CD4-positive, alpha-beta T cell (primary cell): ENCODE results near the gene SLC44A5. TPM values are rescaled to one million over a fixed set of nuclear protein-coding genes. Genes with fewer than 3 reads are reported as not detected.

Experiments
- ATAC-seq: fragments of 200-7000 bp; cut with Tn5 transposase; one replicate; pipeline ENCODE4 v1.10.0; 2022; ENCODE audit warnings: mild to moderate bottlenecking; ENCODE audit not compliant: poor library complexity
- CTCF ChIA-PET: fragments of 350-600 bp; sonication (Branson Sonifier 250); formaldehyde crosslinking; loops from one replicate; lab custom pipeline; 2021; ENCODE audit warnings: antibody characterized with exemption, inconsistent platforms; lab: Charles Lee
- POLR2A ChIA-PET: fragments of 350-600 bp; sonication (Branson Sonifier 250); formaldehyde crosslinking; loops from one replicate; lab custom pipeline; 2021; ENCODE audit warnings: antibody characterized with exemption, inconsistent platforms; lab: Charles Lee
- DNase-seq, 14 experiments: peaks; one replicate each; pipeline ENCODE4 v3.0.0-alpha.2; 2013 to 2020; ENCODE audit warnings: mixed read lengths in 2 of 14
- H3K27ac ChIP-seq, 2 donors: one replicate each; pipeline versions ENCODE4 v1.5.1 to v1.7.0; 2013; ENCODE audit warnings: low read length in 2 of 2, low read depth in 1 of 2, mild to moderate bottlenecking in 1 of 2
- H3K27me3 ChIP-seq, 2 experiments: 1 replicate in 1 of 2; 2 replicates in 1 of 2; pipeline versions ENCODE4 v1.6.1 to v1.7.0; 2013; ENCODE audit warnings: low read length in 2 of 2, control low read depth in 1 of 2, mild to moderate bottlenecking in 1 of 2, moderate library complexity in 1 of 2; ENCODE audit not compliant: insufficient read depth in 2 of 2, control insufficient read depth in 1 of 2
- H3K36me3 ChIP-seq: one replicate; pipeline ENCODE4 v1.6.1; 2013; ENCODE audit warnings: low read length, control low read depth; ENCODE audit not compliant: insufficient read depth
- H3K4me1 ChIP-seq: one replicate; pipeline ENCODE4 v1.6.1; 2013; ENCODE audit warnings: low read length, control low read depth; ENCODE audit not compliant: insufficient read depth
- H3K4me3 ChIP-seq: one replicate; pipeline ENCODE4 v1.5.1; 2013; ENCODE audit warnings: mild to moderate bottlenecking, low read length, moderate library complexity
- H3K9me3 ChIP-seq, 2 experiments: 1 replicate in 1 of 2; 2 replicates in 1 of 2; pipeline versions ENCODE4 v1.6.1 to v1.7.0; 2013; ENCODE audit warnings: low read length in 2 of 2, mild to moderate bottlenecking in 2 of 2, control low read depth in 1 of 2, moderate library complexity in 1 of 2; ENCODE audit not compliant: control insufficient read depth in 1 of 2, insufficient read depth in 1 of 2
- H3K27ac Mint-ChIP-seq: one replicate; pipeline ENCODE4 v1.8.0; 2020; ENCODE audit warnings: mixed read lengths
- H3K27me3 Mint-ChIP-seq: one replicate; pipeline ENCODE4 v1.8.0; 2021; ENCODE audit warnings: mixed read lengths
- H3K36me3 Mint-ChIP-seq: one replicate; pipeline ENCODE4 v1.8.0; 2021; ENCODE audit warnings: low read depth, mixed read lengths
- H3K4me1 Mint-ChIP-seq: one replicate; pipeline ENCODE4 v1.8.0; 2021; ENCODE audit warnings: low read depth, mixed read lengths
- H3K4me3 Mint-ChIP-seq: one replicate; pipeline ENCODE4 v1.8.0; 2020; ENCODE audit warnings: mild to moderate bottlenecking, mixed read lengths
- H3K9me3 Mint-ChIP-seq: one replicate; pipeline ENCODE4 v1.8.0; 2020; ENCODE audit warnings: mixed read lengths
- CTCF ChIP-seq: fragments of 200-600 bp; IDR thresholded peaks from one replicate; pipeline ENCODE4 v1.8.0; 2022; ENCODE audit warnings: antibody characterized with exemption, mild to moderate bottlenecking
- intact Hi-C, 2 experiments: fragments of 100-400 bp; cut with DNase I in 1 of 2; cut with micrococcal nuclease in 1 of 2; formaldehyde crosslinking; loops; one replicate each; pipeline versions ENCODE4 v1.15.1 to v1.9.0; 2023 to 2025; cut with DNase I, micrococcal nuclease
- total RNA-seq, 174 experiments: library from RNA in 2 of 174; stranded (reverse) in 2 of 174; gene quantifications; one replicate each; pipeline ENCODE4 v1.2.3 and lab custom pipeline; 2021 to 2026

Gene SLC44A5
- total RNA-seq, 2 experiments from 2014 or later = not detected

- TF ChIP-seq CTCF = peak; percentile 49
- no peaks in the 10 kb centered on the region for H3K36me3 Mint-ChIP-seq
- no peaks in the 10 kb centered on the region for H3K4me1 ChIP-seq
- H3K4me1 Mint-ChIP-seq = no peaks in the 10 kb centered on the region
- H3K27ac ChIP-seq = no peak overlapping the region
- ChIA-PET CTCF (interaction anchor here (1.1 kb wide), 1 partner anchor 367 kb away, joined by 3 read pairs; no protein-coding TSS in a partner anchor), POLR2A (interaction anchor here (0.6 kb wide), 1 partner anchor 329 kb away, joined by 5 read pairs; no protein-coding TSS in a partner anchor)
- no peaks in the 10 kb centered on the region for H3K9me3 ChIP-seq
- intact Hi-C loops = no loop called here
- H3K9me3 Mint-ChIP-seq = no peaks in the 10 kb centered on the region
- ATAC-seq (no peak), DNase-seq (peak in 1 of 14 experiments; percentile 14)
- no peaks in the 10 kb centered on the region for H3K27me3 ChIP-seq
- no peak overlapping the region for H3K4me3 ChIP-seq
- no peak overlapping the region for H3K4me3 Mint-ChIP-seq
- H3K27me3 Mint-ChIP-seq = peaks cover 30% of the 10 kb centered on the region
- H3K27ac Mint-ChIP-seq = no peak overlapping the region
- H3K36me3 ChIP-seq = no peaks in the 10 kb centered on the region
Measured at GRCh38 chr1:75632350-75632949, 21.5 kb upstream of the SLC44A5 start.

DNA sequence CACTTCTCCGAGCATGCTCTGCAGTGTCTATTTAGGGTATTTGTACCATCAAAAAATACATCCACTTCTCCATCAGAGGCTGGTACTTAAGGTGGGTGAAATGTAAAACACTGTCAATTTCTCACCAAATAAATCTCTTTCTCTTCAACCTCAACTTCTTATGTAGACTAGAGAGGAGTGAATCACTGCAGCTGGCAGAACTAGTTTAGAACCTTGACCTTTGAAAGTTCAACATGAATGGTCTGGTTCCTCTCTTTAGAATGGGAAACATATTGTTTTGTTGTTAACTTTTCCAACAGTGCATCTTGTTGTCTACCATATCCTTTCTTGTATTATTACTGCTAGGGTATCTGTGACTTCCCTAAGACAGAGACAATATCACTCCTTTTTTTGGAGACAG is 20.1 kb upstream of the SLC44A5 start:
- no peaks in the 10 kb centered on the region for H3K4me1 Mint-ChIP-seq
- ChIA-PET CTCF (no interaction called here), POLR2A (no interaction called here)
- intact Hi-C loops = no loop called here
- no peak overlapping the region for H3K27ac Mint-ChIP-seq
- H3K36me3 ChIP-seq = no peaks in the 10 kb centered on the region
- H3K4me3 Mint-ChIP-seq = no peak overlapping the region
- TF ChIP-seq CTCF = no peak
- H3K9me3 Mint-ChIP-seq = no peaks in the 10 kb centered on the region
- no peaks in the 10 kb centered on the region for H3K4me1 ChIP-seq
- no peaks in the 10 kb centered on the region for H3K9me3 ChIP-seq
- DNase-seq = no peak
- H3K36me3 Mint-ChIP-seq = no peaks in the 10 kb centered on the region
- ATAC-seq = no peak
- no peak overlapping the region for H3K27ac ChIP-seq
- no peak overlapping the region for H3K4me3 ChIP-seq
- peaks cover 0 to 3% of the 10 kb centered on the region in 2 experiments for H3K27me3 ChIP-seq
- peaks cover 41% of the 10 kb centered on the region for H3K27me3 Mint-ChIP-seq

DNA sequence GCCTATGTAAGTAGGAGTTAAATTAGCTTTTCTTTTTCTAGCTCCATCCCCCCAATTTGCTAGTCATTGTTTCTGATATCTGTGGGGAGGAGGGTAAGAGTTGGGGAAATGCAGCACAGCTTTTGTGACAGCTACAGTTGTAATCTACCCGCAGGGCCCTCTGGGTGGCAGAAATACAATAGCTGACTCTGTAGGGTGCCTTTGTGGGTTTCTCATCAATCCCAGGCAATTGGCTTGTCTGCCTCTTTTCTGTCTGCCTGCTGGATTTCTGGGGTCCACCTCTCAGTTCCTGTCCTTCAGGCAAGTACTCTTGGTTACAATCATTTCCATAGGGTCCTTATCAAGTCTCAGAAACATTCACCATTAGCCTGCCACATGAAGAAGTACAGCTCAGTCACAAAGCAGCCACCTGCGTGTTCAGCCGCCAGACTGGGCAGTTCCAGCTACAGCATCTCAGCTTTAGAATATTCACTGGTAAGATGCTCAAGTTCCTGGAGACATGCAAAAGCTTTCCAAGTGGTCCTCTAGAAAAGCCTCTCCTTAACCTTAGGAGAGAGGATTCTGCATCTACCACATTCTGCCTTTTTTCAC is 19.2 kb upstream of the SLC44A5 start:
- Histone ChIP-seq H3K4me1 (no peaks in the 10 kb centered on the region), H3K9me3 (no peaks in the 10 kb centered on the region), H3K36me3 (no peaks in the 10 kb centered on the region), H3K4me3 (no peak overlapping the region), H3K27ac (no peak overlapping the region), H3K27me3 (peaks cover 0 to 3% of the 10 kb centered on the region in 2 experiments)
- no peak for ATAC-seq
- CTCF ChIA-PET = no interaction called here
- Mint-ChIP-seq H3K4me1 (no peaks in the 10 kb centered on the region), H3K36me3 (no peaks in the 10 kb centered on the region), H3K27me3 (peaks cover 47% of the 10 kb centered on the region), H3K4me3 (no peak overlapping the region), H3K27ac (no peak overlapping the region), H3K9me3 (no peaks in the 10 kb centered on the region)
- intact Hi-C loops = no loop called here
- no peak for DNase-seq
- POLR2A ChIA-PET = no interaction called here
- no peak for TF ChIP-seq CTCF
